Measurements from ENCODE around the gene NPTX2. TPM values are rescaled to one million over a fixed set of nuclear protein-coding genes. Genes with fewer than 3 reads are reported as not detected.

NPTX2 gene
- total and polyA plus RNA-seq, 2 of the 8 experiments (the other 6 are each of a cell fraction or from before 2014, with no cell fraction given), result 18.4 to 19.2 TPM

GRCh38 chr7:98567991-98568390 lies 49.1 kb upstream of the NPTX2 start (continued):
- TF ChIP-seq CHD7 (IDR thresholded peaks at IDR 0.05; ENCODE audit: insufficient replicate concordance, low read length) (no peak), BCL11A (IDR thresholded peaks at IDR 0.05; ENCODE audit: low read depth in 2 of 2, low read length in 2 of 2) (no peak), HDAC6 (IDR thresholded peaks at IDR 0.05; ENCODE audit: low read depth, low read length) (no peak), CEBPB (IDR thresholded peaks at IDR 0.05; ENCODE audit: low read depth, low read length) (no peak), CBX8 (IDR thresholded peaks at IDR 0.05; ENCODE audit: borderline replicate concordance, low read depth, low read length) (no peak), POLR2A (IDR thresholded peaks at IDR 0.05; ENCODE audit: control extremely low read depth in 1 of 2, low read depth in 2 of 2, low read length in 2 of 2) (no peak), EZH2 (IDR thresholded peaks at IDR 0.05; ENCODE audit: low read depth, low read length, severe bottlenecking) (no peak), POU5F1 (IDR thresholded peaks at IDR 0.05; ENCODE audit: low read depth, low read length) (no peak), SIX5 (IDR thresholded peaks at IDR 0.05; ENCODE audit: low read depth, low read length) (no peak)
